HG03159 (cell line): ENCODE results near the gene NPW.
A peak's percentile ranks its signal among the peaks of the same experiment; 100 is the strongest.

Experiments
- ATAC-seq: cut with Tn5 transposase; IDR thresholded peaks from one replicate; pipeline ENCODE4 v1.9.1; 2021; ENCODE audit warnings: mild to moderate bottlenecking, moderate library complexity; ENCODE audit not compliant: unreplicated experiment

Gene NPW

DNA sequence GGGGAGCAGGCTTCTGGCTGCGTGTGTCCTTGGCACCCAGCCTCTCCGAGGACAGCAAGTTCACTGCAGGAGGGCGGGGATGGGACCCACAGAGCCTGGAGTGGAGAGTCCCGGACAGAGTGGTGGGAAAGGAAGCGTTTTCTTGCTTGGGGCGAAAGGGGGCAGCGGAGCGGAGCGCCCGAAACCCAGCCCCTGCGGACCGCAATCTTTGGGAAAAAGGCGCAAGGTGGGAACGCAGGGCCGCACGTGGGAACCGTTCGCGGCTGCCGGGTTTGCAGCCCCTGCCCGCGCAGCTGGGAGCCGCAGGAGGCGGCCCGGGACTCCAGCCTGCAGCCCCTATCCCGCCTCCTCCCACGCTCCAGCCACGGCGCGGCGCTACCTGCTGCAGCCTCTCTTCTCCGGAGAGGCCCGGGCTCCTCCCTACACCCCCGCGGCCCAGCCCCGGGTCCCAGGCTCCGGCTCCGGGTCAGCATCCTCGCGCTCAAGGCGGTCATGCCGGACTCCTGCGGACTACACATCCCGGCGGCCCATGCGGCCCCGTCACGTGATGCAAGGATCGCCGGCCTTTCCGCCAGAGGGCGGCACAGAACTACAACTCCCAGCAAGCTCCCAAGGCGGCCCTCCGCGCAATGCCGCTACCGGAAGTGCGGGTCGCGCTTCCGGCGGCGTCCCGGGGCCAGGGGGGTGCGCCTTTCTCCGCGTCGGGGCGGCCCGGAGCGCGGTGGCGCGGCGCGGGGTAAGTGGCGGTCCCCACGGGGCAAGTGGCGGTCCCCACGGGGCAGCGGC lies 27.9 kb downstream of the NPW start, which contains the start of the genes NTHL1 and TSC2:
Gene NTHL1, minus strand, starts transcription at position 505 of the 786 bp plus-strand sequence. Its CDS starts 11 bp downstream, at position 494.
Gene TSC2, plus strand, starts transcription at position 656 of the 786 bp plus-strand sequence. CDS start 631 bp downstream, outside the sequence.
- ATAC-seq, result peak; percentile 87

DNA sequence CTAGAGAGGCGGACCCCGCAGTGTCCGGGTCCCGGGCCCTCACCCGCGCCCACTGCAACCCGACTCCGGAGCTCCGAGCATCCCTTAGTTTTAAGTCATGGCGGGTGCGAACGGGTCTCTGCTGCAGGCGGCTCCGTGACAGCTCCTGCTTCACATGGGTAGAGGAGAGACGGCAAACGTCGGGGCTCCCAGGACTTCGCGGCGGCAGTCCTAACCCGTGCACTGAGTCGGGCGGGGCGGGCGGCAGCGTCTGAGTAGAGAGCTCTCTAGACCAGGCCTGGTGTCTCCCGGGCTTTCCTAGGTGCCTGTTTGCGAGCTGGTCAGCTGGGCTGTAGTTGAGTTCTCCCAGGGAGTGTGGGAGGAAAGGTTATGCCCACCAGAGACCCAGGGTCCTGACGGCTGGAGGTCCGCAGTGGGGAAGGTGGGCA lies 28.5 kb downstream of the NPW start:
- peak; percentile 21 for ATAC-seq

DNA sequence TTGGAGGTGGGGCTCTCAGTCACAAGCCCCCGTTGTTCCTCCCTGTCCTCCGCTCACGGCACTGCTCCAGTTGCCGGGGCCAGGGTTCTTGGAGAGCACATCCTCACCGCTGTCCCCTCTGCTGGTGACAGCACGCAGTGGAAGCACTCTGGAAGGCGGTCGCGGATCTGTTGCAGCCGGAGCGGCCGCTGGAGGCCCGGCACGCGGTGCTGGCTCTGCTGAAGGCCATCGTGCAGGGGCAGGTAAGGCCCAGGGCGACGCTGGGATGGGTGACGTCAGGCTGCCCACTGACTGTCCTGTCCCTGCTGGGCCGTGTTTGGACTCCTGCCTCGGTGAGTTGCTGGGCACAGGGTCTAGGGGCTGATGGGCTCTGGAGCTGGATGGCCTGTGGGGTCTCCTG lies 33.6 kb downstream of the NPW start:
- no peak for ATAC-seq

DNA sequence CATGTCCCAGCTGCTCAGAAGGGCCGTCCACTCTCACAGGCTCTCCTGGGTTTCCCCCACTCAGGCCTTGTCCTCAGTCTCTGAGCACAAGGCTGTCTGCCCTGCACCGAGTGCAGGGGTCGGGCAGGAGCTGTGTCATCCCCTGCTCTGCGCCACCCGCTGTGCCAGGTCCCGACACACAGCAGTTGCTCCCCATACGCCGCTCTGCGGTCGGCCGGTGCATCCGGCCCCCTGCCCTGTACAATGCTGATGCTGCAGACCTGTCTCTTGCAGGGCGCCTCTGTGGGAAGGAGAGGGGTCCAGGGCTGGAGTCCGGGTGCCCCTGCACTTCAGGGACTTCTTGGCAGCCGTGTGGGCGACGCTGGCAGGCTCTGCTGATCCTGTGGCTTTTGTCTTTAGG lies 34.3 kb downstream of the NPW start:
- ATAC-seq, result no peak

DNA sequence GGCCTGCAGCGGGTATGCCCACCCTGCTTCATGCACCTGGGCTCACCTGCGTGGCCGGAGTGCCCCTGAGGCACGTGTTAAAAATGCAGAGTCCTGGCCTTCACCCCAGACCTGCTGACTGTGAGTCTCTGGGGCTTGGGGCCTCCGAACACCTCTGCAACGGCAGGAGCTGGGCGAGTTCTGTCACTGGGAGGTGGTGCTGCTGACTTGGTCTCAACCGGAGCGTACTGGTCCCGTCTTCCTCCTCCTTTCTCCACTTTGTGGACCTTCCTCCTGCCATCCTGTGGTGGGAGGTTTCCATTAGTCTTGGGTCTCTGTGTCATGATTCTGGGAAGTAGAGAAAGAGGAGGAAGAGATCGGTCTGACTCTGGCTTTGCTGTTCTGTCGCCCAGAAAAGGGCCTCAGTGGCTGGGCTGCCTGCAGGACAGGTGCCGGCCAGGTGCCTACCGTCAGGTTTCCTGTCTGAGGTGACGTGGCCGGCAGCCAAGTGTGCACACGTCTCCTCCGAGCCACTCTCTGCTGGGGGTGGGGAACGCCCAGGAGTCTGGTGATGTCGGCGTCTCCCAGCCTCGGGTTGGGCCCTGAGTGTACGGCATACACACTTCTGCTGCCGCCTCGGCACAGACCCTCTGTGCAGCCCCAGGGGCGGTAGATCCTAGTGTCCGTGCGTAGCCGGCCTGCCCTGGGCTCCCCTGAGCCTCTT lies 35.1 kb downstream of the NPW start:
- ATAC-seq, result no peak

DNA sequence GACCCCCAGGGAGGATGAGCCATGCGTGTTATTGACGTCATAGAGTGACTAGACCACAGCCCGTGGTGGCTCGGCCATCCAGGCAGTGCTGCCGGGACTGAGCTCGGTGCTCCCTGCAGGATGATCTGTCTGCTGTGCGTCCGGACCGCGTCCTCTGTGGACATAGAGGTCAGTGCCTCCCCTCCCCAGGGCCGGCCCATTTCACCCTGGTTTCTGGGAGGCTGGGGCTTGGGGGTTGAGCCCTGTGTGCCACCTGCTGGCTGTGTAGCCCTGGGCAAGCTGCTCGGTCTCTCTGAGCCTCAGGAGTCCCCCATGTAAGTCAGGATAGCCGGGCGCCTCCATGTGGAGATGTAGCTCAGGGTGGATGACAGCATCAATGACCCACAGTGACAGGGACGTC lies 36.5 kb downstream of the NPW start:
- ATAC-seq, result no peak

DNA sequence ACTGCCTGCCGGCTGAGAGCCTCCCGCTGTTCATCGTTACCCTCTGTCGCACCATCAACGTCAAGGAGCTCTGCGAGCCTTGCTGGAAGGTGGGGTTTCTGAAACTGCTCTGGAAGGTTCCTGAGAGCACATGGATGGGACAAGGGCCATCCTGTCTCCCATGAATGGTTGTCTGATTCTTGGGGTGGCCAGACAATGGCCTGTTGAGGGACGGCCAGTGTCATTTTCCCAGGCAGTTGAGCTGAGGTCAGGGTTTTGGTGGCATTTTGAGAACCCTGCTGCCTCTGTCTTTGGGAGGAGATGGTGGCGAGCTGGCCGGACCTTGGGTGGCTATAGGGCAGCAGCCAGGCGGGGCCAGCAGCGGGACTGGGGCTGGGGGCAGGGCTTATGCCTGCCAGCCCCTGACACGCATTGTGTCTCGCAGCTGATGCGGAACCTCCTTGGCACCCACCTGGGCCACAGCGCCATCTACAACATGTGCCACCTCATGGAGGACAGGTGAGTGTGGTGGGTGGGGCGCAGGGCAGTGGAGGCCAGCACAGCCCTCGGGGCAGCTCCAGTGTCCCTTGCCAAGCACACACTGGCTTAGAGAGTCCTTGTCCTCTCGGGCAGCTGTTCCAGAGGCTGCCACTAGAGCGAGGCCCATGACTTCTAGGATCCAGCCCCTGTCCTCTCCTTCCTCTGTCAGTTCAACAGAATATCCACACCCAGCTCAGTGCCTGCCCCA lies 37.3 kb downstream of the NPW start:
- no peak for ATAC-seq

DNA sequence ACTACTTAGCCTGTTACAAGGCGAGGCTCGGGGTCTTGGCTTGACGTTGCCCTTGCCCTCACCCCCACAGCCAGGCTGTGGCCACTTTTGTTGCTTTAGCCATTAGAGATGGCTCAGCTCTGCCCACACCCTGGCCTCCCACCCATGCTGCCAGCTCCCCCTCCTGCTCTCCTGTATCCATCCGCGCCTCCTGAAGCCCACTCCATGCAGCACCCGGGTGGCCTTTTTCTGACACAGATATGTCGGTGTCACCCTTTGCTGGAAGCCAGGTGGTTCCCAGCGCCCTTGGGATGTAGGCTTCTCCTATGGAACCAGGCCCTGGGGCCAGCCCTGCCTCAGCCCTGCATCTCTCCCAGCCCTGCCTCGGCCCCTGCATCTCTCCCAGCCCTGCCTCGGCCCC lies 37.9 kb downstream of the NPW start:
- ATAC-seq, result no peak

DNA sequence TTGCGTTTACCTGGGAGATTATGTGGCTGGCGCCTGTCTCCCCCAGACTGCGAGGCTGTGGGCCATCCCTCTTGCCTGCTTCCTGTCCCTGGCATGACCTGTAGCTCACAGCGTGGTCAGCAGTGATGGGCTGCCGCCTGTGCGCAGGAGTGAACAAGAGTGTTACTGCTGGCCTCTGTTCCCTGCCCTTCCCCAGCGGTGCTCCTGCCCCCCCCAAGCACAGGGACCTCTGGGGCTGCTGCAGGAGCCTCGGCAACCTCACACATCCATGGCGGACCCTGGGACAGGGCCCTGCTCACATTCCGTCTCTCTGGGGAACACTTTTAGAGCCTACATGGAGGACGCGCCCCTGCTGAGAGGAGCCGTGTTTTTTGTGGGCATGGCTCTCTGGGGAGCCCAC lies 38.8 kb downstream of the NPW start:
- no peak for ATAC-seq

DNA sequence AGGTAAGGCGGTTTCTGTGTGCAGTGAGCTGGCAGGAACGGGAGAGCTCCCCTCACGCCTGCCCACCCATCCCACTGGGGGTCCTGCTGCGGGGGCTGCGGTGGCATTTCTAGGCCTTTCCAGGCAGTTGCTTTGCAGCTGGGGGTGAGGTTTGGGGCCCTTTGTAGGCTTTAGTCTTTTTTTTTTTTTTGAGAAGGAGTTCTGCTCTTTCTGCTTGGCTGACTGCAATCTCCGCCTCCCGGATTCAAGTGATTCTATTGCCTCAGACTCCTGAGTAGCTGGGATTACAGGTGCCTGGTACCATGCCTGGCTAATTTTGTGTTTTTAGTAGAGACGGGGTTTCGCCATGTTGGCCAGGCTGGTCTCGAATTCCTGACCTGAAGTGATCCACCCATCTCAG lies 39.3 kb downstream of the NPW start:
- ATAC-seq, result no peak

DNA sequence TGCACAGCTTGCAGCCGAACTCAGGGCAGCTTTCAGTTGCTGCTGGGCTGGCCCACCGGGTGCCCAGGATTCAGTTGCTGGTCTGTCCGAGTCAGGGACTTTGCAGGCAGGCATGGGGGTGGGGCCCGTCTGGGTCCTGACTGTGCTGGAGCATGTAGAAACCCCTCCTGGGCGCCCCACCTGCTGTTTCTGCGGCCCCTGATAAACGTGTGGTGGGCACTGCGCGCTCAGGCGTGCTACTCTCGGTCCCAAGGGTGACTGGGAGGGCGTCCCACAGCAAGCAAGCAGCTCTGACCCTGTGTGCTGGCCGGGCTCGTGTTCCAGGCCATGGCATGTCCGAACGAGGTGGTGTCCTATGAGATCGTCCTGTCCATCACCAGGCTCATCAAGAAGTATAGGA lies 40.8 kb downstream of the NPW start:
- no peak for ATAC-seq

DNA sequence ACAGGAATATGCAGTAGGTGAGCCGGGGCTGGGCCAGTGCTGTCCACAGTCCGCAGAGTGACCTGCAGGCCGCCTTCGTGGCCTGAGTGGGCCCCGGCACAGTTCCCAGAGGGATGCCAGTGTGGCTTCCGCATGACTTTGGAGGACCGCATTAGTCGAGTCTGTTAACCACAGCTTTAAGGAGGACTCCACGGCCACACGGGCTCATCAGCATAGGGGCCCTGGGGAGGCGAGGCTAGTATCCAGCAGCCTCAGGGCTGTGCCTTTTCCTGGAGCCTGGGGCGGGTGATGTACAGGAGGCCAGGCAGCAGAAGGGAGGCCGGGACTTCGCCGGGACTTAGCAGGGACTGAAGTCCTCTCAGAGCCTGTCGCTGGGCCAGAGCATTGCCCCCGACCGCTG lies 41.4 kb downstream of the NPW start:
- no peak for ATAC-seq

DNA sequence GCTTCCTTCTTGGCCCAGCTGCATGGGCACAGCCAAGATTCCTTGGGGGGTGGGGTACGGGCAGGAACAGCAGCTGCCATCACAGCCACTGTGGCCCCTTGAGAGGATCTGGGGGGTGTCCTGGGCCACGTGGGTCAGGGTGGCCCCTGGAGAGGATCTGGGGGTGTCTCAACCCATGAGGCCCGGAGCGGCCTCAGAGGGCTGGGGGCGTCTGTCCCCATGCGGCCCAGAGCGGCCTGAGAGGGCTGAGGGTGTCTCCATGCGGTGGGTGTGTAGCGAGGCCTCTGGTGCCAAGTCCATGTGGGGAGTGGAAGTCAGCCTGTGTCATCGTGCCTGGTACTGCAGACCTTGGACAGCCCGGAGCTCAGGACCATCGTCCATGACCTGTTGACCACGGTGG lies 41.9 kb downstream of the NPW start:
- no peak for ATAC-seq

DNA sequence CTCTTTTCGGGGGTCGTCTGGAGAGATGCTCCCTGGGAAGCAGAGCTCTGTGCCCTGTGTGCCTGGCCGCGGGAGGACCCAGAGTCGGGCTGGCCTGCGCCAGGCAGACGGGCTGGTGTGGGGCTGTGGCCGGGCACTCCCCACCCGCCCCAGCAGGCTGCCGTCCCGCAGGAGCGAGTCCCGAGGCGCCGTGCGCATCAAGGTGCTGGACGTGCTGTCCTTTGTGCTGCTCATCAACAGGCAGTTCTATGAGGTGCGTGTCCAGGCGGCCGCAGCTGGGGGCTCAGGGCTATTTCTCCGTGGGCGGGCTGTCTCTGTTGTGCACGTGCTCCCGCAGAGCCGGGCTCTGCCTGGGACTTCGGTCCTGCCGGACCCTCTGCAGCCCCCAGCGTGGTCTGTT lies 43.2 kb downstream of the NPW start:
- ATAC-seq, result no peak

DNA sequence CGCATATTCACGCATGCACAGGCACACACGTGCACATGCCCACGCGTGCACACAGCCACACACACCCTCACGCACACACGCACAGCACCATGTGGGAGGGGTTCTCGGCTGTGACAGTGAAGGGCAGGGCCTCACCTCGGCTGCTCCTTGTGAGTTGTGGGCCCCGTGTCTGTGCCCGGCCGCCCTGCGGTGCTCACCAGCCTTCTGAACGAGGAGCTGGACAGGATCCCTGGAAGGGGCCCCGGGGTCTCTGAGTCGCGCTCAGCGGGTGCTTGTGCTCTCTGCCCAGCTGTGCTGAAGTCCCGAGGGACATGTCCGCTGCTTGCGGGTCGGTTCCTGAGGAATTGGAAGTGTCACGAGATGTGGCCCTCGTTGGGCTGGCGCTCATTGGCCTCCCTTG lies 44.3 kb downstream of the NPW start:
- ATAC-seq, result no peak

DNA sequence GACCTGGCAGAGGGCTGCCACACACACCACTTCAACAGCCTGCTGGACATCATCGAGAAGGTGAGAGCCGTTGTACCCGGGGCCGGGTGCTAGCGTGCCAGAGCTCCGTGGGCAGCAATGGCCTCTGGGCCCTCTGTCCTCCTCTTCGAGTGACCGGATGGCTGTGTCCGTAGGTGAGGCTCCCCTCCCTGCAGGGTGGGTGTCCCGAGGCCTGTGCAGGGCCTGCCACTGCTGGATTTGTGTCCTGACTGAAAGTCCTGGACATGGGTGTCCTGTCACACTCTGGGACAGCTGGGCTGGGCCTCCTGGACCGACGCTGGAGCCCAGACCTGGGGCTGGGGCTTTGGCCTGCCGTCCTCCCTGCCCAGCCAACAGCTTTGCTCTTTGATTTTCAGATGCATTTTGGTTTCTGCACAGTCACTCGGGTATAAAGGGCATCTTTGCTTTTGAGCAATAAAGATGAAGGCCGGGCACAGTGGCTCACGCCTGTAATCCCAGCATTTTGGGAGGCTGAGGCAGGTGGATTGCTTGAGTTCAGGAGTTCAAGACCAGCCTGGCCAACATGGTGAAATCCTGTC lies 44.9 kb downstream of the NPW start:
- no peak for ATAC-seq

DNA sequence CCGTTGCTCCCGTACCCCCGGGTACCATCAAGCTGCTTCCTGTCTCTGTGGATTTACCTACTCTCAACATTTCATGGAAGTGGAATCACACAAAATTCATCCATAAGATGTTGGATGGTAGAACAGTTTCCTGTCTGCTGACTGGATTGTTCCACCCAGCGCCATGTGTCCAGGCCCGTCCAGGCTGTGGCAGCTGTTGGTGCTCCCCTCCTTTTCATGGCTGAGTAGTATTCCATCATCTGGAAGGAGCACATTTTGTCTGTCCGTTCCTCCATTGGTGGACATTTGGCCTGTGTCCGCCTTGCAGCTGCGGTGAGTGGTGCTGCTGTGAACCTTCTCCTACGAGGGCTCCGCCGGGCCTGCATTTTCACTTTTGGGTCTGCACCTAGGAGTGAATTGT lies 46.6 kb downstream of the NPW start:
- ATAC-seq, result no peak
